ENCODE results near the gene KRT25.

The KRT25 gene

GRCh38 chr17:40799859-40800258 is 44.7 kb upstream of the KRT25 start, which contains the start of gene KRT28:
Gene KRT28, minus strand, starts transcription at chr17:40799959. Its CDS starts 66 bp downstream, at chr17:40799893.
- no peak for TF ChIP-seq CEBPB (IDR thresholded peaks at IDR 0.05)
- TF ChIP-seq TEAD4 (IDR thresholded peaks at IDR 0.05) = no peak
- TF ChIP-seq REST (IDR thresholded peaks at IDR 0.05; ENCODE audit: low read depth) = no peak
- no peak for TF ChIP-seq TCF12 (IDR thresholded peaks at IDR 0.05; ENCODE audit: low read depth)
- TF ChIP-seq MAX (IDR thresholded peaks at IDR 0.05) = no peak

GRCh38 chr17:40796846-40797245 is 41.7 kb upstream of the KRT25 start:
- no peak for TF ChIP-seq EGR1 (IDR thresholded peaks at IDR 0.05)
- TF ChIP-seq CEBPB (IDR thresholded peaks at IDR 0.05) = no peak
- TF ChIP-seq TAF1 (IDR thresholded peaks at IDR 0.05; ENCODE audit: low read depth) = no peak
- no peak for TF ChIP-seq ZBTB7A (IDR thresholded peaks at IDR 0.05; ENCODE audit: low read depth)
- no peak for TF ChIP-seq EP300 (IDR thresholded peaks at IDR 0.05; ENCODE audit: borderline replicate concordance)
- no peak for TF ChIP-seq USF1 (IDR thresholded peaks at IDR 0.05)
- TF ChIP-seq MAX (IDR thresholded peaks at IDR 0.05) = no peak
- no peak for TF ChIP-seq TCF12 (IDR thresholded peaks at IDR 0.05; ENCODE audit: low read depth)
- no peak for TF ChIP-seq NFIC (IDR thresholded peaks at IDR 0.05)

GRCh38 chr17:40795019-40795667 is 40.0 kb upstream of the KRT25 start:
- TF ChIP-seq CREB1 (IDR thresholded peaks at IDR 0.05; ENCODE audit: low read depth) (no peak), TCF12 (IDR thresholded peaks at IDR 0.05; ENCODE audit: low read depth) (no peak), MAX (IDR thresholded peaks at IDR 0.05) (no peak), TEAD4 (IDR thresholded peaks at IDR 0.05) (no peak), CEBPB (IDR thresholded peaks at IDR 0.05) (no peak), YY1 (IDR thresholded peaks at IDR 0.05; ENCODE audit: low read depth) (no peak), EP300 (IDR thresholded peaks at IDR 0.05; ENCODE audit: borderline replicate concordance) (no peak), ZBTB7A (IDR thresholded peaks at IDR 0.05; ENCODE audit: low read depth) (no peak), NFIC (IDR thresholded peaks at IDR 0.05) (no peak), RAD21 (IDR thresholded peaks at IDR 0.05; ENCODE audit: low read depth) (no peak), USF1 (IDR thresholded peaks at IDR 0.05) (no peak)

GRCh38 chr17:40794466-40794865 is 39.3 kb upstream of the KRT25 start:
- no peak for TF ChIP-seq RAD21 (IDR thresholded peaks at IDR 0.05; ENCODE audit: low read depth)
- no peak for TF ChIP-seq EP300 (IDR thresholded peaks at IDR 0.05; ENCODE audit: borderline replicate concordance)
- no peak for TF ChIP-seq REST (IDR thresholded peaks at IDR 0.05; ENCODE audit: low read depth)
- TF ChIP-seq MAX (IDR thresholded peaks at IDR 0.05) = no peak
- no peak for TF ChIP-seq NFIC (IDR thresholded peaks at IDR 0.05)
- TF ChIP-seq EGR1 (IDR thresholded peaks at IDR 0.05) = no peak
- no peak for TF ChIP-seq ZBTB7A (IDR thresholded peaks at IDR 0.05; ENCODE audit: low read depth)
- no peak for TF ChIP-seq CREB1 (IDR thresholded peaks at IDR 0.05; ENCODE audit: low read depth)
- no peak for TF ChIP-seq TCF12 (IDR thresholded peaks at IDR 0.05; ENCODE audit: low read depth)
- no peak for TF ChIP-seq YY1 (IDR thresholded peaks at IDR 0.05; ENCODE audit: low read depth)
- TF ChIP-seq USF1 (IDR thresholded peaks at IDR 0.05) = no peak
- no peak for TF ChIP-seq CEBPB (IDR thresholded peaks at IDR 0.05)
- TF ChIP-seq TAF1 (IDR thresholded peaks at IDR 0.05; ENCODE audit: low read depth) = no peak
- no peak for TF ChIP-seq FOXM1 (IDR thresholded peaks at IDR 0.05; ENCODE audit: borderline replicate concordance, low read depth)
- TF ChIP-seq TEAD4 (IDR thresholded peaks at IDR 0.05) = no peak

- no peak for TF ChIP-seq TAF1 (IDR thresholded peaks at IDR 0.05; ENCODE audit: low read depth)
- no peak for TF ChIP-seq ZBTB7A (IDR thresholded peaks at IDR 0.05; ENCODE audit: low read depth)
- no peak for TF ChIP-seq REST (IDR thresholded peaks at IDR 0.05; ENCODE audit: low read depth)
- TF ChIP-seq TCF12 (IDR thresholded peaks at IDR 0.05; ENCODE audit: low read depth) = no peak
- no peak for TF ChIP-seq EGR1 (IDR thresholded peaks at IDR 0.05)
- TF ChIP-seq RAD21 (IDR thresholded peaks at IDR 0.05; ENCODE audit: low read depth) = no peak
- TF ChIP-seq NFIC (IDR thresholded peaks at IDR 0.05) = no peak
- TF ChIP-seq EP300 (IDR thresholded peaks at IDR 0.05; ENCODE audit: borderline replicate concordance) = no peak
- TF ChIP-seq CEBPB (IDR thresholded peaks at IDR 0.05) = no peak
- no peak for TF ChIP-seq FOXM1 (IDR thresholded peaks at IDR 0.05; ENCODE audit: borderline replicate concordance, low read depth)
- TF ChIP-seq USF1 (IDR thresholded peaks at IDR 0.05) = no peak
- no peak for TF ChIP-seq MAX (IDR thresholded peaks at IDR 0.05)
- TF ChIP-seq CREB1 (IDR thresholded peaks at IDR 0.05; ENCODE audit: low read depth) = no peak
Observed at GRCh38 chr17:40793832-40794231, 38.7 kb upstream of the KRT25 start.
